GM19467 (cell line): ENCODE results near the gene TBC1D3I.
"Not testable (repeated sequence)": the region's sequence is repeated elsewhere in the genome, so short reads cannot be mapped to it uniquely, and the experiment has no call there.

ENCODE experiments used
- ATAC-seq: cut with Tn5 transposase; IDR thresholded peaks from one replicate; pipeline ENCODE4 v1.9.1; 2021; ENCODE audit warnings: mild to moderate bottlenecking, moderate library complexity; ENCODE audit not compliant: unreplicated experiment

TBC1D3I gene

DNA sequence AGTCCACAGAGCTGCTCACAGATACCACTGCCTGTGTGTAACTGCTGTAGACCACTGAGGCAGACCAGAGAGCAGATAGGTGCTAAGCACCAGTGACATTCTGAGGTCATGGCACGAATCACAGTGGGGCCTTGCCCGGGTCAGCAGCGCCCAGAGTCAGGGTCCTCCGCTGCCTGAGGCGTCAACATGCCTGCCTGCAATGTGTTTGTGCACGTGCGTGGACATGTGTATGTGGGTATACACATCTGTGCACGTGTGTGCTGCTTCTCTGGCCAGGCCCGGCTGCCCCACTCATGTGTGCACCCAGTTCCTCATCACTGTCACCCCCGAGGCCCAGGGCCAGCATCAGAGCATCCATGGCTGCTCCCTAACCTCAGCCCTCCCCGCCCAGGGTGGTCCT is at the start of gene TBC1D3I:
Gene TBC1D3I (minus strand): TSS at position 101 of the 400 bp plus-strand sequence. CDS start 1,585 bp downstream, outside the sequence.
- ATAC-seq, result not testable (repeated sequence)

DNA sequence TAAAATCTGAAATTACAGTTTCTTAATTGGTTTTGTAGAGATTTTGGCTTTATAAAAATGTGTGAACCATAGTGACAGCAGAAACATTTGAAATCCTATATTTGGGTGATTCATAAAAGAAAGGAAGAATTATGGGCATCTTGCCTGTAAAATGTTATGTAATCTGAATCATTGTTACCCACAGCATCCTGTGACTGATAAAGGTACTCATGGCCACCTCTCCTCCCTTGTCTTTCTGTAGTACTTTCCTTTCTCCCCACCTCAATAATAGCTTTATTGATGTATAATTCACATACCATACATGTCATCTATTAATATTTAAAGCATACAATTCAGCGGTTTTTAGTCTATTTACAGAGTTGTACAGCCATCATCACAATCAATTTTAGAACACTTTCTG is 30.8 kb upstream of the TBC1D3I start:
- ATAC-seq, result not testable (repeated sequence)

DNA sequence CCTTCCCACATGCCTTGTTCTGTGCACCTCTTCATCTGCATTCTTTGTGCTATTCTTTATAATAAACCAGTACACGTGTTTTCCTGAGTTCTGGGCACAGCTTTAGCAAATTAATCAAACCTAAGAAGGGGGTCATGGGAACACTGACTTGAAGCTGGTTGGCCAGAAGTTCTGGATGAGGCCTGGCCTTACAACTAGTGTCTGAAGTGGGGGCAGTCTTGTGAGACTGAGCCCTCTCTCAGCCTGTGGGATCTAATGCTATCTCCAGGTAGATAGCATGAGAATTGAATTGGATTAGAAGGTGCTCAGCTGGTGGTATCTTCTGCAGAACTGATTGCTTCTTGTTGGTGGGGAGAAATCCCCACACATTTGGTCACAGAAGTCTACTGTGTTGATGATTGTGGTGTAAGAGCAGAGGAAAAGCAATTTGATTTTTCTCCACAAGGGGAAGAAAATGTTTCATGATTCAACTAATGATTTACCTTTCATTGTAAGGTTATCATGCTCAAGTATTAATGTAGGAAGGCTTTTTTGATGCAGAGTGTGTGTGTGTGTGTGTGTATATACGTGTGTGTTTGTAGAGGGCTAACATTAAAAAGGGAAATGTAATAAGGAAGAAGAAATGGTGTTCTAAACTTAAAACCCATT is 25.7 kb upstream of the TBC1D3I start:
- ATAC-seq, result not testable (repeated sequence)

DNA sequence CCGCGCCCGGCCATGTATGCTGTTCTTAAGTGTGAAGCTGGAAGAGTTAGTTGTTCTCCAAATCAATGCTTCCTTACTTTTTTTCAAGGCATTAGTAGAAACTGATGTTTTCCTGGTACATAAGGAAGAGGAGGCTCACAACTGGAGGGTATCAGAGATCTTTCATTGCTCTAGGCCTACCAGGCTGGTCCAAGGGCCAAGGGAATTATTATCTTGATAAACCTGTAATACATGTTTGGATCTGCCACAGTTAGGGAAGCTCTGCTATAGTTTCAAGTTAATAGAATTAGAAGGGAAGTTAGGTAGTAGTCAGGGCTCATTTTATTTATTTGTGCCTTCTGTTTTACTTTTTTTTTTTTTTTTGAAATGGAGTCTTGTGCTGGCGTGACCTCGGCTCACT is 19.8 kb upstream of the TBC1D3I start:
- ATAC-seq, result not testable (repeated sequence)

DNA sequence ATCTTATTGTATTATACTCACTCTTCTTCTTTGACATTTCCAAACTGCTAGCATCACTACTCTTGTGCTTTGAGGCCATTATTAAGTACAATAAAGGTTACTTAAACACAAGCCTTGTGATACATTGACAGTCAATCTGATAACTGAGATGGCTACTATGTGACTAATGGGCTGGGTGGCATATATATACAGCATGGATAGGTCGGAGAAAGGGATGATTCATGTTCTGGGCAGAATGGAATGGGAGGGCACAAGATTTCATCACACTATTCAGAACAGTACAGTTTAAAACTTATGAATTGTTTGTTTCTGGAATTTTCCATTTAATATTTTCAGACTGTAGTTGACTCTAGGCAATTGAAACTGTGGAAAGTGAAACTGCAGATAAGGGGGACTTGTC is 18.9 kb upstream of the TBC1D3I start:
- not testable (repeated sequence) for ATAC-seq

DNA sequence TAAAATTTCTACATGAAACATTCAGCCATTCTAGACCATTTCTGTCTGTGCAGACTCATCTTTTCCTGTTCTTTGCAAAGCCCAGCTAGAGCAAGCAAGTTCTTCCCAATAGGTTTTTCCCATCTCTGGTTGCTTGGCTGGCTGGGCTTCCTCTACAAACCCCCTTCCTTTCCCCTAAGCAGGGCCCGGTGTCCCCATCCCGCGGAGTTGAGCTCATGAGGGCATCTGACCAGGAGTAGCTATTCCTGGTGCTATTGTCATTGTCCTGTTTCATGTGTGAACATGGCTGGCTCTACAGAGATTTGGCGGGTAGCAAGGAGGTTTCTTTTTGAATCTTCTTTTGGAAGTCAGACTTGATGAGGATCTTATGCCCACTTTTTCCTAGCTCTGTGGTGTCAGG is 22.3 kb downstream of the TBC1D3I start:
- not testable (repeated sequence) for ATAC-seq

DNA sequence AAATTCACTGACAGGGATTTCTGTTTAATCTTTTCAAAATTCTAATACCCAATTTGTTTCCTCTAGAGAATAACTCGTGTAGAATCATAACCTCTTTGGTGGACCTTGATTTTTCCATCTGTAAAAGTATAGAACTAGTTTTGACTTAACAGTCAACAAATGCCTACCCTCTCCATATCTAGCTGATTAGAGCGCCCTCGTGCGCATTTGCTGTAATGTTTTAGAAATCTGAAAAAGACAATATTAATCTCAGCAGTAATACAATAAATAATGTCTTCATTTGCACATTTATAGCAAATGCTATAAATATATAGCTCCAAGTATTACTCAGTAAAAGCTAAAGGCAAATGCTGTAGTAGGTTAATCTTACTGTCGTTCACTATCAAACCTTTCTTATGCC is 34.7 kb downstream of the TBC1D3I start:
- ATAC-seq, result not testable (repeated sequence)

DNA sequence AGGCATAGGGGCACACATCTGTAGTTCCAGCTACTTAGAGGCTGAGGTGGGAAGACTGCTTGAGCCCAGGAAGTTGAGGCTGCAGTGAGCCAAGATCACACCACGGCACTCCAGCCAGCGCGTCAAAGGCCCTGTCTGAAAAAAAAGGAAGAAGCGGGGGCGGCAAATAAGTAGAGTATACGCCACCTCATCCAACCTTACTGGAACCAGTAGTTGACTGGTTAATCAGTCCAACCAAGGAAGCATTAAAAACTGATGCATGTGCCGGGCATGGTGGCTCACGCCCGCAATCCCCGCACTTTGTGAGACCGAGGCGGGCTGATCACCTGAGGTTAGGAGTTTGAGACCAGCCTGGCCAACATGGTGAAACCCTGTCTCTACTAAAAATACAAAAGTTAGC is 41.4 kb downstream of the TBC1D3I start:
- not testable (repeated sequence) for ATAC-seq

DNA sequence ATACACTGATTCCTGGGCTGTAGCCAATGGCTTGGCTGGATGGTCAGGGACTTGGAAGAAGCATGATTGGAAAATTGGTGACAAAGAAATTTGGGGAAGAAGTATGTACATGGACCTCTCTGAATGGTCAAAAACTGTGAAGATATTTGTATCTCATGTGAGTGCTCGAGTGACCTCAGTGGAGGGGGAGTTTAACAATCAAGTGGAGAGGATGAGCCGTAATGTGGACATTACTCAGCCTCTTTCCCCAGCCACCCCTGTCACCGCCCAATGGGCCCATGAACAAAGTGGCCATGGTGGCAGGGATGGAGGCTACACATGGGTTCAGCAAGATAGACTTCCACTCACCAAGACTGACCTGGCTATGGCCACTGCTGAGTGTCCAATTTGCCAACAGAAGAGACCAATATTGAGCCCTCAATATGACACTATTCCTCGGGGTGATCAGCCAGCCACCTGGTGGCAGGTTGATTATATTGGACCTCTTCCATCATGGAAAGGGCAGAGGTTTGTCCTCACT is 42.7 kb downstream of the TBC1D3I start:
- not testable (repeated sequence) for ATAC-seq

DNA sequence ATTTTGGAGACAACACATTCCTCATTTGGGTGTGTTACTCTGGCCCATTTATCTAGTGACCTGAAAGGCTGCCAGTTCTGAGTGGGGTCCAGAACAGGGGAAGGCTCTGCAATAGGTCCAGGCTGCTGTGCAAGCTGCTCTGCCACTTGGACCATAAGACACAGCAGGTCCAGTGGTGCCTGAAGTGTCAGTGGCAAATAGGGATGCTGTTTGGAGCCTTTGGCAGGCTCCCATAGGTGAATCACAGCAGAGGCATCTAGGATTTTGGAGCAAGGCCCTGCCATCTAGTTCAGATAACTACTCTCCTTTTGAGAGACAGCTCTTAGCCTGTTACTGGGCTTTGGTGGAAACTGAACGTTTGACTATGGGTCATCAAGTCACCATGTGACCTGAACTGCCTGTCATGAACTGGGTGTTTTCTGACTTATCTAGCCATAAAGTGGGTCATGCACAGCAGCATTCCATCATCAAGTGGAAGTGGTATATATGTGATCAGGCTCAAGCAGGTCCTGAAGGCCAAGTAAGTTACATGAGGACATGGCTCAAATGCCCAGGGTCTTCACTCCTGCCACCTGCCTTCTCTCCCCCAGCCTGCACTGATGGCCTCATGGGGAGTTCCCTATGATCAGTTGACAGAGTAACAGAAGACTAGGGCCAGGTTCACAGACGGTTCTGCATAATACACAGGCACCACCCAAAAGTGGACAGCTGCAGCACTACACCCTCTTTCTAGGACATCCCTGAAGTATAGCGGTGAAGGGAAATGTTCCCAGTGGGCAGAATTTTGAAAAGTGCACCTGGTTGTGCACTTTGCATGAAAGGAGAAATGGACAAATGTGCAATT is 43.4 kb downstream of the TBC1D3I start:
- ATAC-seq, result not testable (repeated sequence)

DNA sequence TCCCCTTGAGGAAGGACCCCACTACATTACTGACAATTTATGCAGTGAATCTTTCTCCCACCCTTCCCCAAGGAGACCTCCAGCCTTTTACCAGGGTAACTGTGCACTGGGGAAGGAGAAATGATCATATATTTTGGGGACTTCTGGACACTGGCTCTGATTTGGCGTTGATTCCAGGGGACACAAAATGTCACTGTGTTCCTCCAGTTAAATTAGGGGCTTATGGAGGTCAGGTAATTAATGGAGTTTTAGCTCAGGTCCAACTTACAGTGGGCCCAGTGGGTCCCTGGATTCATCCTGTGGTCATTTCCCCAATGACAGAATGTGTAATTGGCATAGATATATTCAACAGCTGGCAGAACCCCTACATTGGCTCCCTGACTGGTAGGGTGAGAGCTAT is 44.8 kb downstream of the TBC1D3I start:
- not testable (repeated sequence) for ATAC-seq

DNA sequence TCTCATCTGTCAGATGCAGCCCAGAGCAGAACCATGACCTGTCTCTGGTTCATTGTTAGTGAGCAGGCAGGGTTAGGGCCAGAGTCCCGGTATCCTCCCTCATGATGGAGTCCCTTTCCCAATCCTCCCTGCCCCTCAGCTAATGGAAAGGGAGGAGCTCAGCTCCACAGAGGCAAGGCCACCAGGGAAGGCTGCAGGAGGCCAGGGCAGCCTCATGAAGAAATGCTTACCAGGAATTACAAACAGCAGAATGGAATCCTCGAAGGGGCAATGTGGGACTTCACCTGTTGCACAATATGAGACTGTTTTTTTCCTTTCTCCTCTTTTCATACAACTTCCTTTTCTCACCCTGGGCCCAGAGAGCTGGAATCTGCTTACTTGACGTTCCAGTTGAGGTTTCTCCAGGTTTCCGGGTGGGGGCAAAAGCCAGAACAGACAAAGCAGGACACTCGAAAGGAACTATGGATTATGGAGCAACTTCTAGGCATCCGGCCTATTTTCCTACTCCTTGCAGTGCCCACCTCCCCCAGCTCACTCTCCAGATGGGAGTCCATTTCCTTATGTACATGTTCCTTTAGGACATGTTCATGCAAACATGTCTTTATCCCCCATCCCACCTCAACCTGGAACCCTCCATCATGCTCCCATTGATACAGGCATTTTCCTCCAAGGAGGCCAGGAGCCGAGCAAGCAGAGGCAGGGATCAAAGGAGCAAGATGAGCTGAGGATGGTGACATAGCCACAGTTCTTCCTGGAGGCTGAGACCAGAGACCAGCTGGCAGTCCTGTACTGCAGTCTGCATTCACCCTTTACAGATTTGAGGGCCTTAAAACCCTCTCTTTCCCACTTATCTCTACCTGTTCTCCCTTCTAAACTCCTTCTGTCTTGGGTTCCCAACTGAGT is 48.7 kb downstream of the TBC1D3I start:
- not testable (repeated sequence) for ATAC-seq

DNA sequence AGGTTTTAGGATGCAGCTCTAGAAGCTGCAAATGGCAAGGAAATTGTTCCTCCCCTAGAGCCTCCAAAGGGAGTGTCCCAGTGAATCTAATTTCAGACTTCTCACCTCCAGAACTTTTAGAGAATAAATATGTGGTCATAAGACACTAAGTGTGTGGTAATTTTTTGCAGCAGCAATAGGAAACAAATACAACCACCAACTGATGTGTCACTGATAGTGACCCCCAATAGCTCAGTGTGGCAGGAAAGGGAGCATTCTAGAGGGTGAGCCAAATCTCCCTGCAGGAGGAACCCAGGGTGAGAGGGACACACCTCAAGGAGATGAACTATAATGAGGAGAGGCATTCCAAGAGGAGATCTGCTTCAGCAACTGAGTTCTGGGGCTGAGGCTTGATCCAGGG is 49.5 kb downstream of the TBC1D3I start:
- no peak for ATAC-seq

DNA sequence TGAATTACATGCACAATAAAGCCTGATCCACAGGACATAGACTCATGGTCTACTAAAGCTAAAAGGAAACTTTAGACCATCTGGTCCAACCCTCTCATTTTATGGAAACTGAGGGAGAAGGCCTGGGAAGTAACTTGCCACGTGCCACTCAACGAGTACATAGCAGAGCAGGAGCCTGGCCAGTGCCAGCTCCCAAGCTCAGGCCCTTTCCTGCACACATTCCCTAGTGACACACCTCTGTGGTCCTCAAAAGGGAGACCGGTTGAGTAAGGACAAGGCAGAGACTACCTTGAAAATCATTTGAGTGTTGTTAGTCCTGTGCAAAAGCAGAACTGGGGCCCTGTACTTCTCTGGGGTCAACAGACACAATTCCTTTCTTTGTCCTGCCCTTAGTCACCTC is 50.7 kb downstream of the TBC1D3I start:
- ATAC-seq, result no peak

DNA sequence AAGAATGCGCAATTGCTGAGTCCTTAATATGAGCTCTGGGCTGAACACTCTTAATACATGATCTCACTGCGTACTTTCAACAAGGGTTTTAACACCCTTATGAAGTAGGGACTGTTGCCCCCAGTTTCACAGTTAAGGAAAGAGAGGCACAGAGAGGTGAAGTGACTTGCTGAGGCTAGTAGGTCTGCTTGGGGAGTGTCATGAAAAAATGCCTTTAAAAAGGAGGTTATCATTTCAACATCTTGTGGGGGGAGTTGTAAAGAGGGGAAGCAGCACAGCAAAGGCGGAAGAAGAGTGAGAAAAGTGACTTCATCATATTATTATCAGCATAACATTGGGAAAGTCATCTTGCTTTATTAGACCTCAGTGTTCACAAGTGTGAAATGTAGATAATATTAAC is 51.4 kb downstream of the TBC1D3I start:
- ATAC-seq, result no peak

DNA sequence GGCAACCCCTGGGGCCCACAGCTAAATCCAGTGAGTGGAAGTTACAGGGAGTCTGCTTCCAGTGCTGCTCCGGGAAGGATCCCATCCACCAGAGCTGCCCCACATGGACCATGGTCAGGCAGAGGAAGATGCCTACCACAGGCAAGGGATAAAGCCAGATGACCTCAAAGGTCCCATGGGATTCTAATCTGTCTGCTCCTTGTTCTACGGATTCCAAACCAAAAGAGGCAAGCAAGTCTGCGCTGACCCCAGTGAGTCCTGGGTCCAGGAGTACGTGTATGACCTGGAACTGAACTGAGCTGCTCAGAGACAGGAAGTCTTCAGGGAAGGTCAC is 52.1 kb downstream of the TBC1D3I start:
- ATAC-seq, result no peak

DNA sequence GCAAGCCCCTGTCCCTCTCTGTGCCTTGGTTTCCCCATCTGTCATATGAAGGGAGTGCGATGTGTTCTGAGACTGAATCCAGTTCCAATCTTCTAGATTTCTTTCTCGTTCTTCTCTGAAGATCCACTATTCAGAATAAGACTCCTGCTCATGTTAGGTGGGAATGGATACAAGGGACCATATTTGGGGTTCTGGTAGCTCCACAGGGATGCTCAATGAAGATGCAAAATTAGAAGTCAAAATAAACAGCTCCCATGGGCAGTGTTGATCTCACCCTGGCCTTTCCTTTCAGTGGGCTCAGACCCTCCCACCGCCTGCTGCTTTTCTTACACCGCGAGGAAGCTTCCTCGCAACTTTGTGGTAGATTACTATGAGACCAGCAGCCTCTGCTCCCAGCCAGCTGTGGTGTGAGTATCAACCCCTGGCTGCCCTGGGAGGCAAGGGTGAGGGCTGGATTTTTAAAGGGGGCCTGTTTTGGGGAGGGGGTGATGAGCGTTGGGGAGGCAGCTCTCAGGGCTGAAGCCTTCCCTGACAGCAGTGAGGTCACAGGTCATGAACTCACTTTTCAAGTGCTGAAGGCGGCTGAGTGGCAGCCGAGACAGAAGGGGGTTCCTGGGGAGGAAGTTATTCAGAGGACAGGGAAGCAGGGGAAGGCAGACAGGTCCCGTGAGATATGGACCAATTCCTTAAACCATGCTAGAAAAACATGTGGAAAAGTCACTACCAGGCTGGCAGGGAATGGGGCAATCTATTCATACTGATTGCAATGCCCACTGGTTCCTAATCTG is 52.7 kb downstream of the TBC1D3I start:
- not testable (repeated sequence) for ATAC-seq

DNA sequence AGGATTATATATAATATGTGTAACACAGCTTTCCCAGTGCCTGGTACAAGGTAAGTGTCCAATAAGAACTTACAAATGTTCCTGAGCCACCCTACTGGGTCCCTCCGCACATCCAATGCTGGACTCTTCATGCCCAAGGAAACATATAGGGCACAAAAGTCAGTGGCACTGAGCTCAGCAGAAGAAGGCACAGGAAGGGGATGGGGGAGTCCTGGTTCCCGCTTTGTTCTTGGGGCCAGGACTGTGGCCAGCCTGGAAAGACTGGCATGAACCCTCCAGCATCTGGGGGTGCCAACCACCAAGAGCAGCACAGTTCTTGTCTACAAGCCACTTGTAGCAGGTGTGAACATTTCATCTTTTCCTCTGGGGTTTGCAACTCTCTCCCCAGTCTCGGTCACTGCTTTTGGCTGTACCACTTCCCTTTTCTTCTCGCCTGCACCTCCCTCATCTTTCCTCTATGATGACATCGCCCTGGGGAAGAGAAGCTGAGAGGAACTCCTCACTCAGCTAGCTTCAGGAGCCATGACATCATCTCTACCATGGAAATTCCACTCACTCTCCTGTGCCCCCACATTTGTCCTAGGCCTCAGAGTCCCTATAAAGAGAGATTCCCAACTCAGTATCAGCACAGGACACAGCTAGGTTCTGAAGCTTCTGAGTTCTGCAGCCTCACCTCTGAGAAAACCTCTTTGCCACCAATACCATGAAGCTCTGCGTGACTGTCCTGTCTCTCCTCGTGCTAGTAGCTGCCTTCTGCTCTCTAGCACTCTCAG is 53.7 kb downstream of the TBC1D3I start, which contains the start of gene CCL4L2:
Gene CCL4L2 (plus strand): TSS at position 625 of the 773 bp plus-strand sequence.
- peak; percentile 63 for ATAC-seq

DNA sequence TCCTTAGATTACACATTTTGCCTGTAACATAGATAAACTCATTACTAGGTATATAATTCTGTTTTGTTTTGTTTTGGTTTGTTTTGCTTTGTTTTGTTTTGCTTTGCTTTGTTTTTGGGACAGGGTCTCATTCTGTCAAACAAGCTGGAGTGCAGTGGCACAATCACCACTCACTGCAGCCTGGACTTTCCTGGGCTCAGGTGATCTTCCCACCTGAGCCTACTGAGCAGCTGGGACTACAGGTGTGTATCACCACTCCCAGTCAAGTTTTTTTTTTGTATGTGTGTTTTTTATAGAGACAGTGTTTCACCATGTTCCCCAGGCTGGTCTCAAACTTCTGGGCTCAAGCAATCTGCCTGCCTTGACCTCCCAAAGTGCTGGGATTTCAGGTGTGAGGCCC is 54.8 kb downstream of the TBC1D3I start:
- no peak for ATAC-seq
